GM19239 (cell line): ENCODE data around the gene GH1.
"Not testable (repeated sequence)": the region's sequence is repeated elsewhere in the genome, so short reads cannot be mapped to it uniquely, and the experiment has no call there.

Experiments
- DNase-seq: peaks from one replicate; pipeline ENCODE4 v3.0.0; 2011; ENCODE audit warnings: low spot score; ENCODE audit not compliant: insufficient read length
- FAIRE-seq: peaks from 2 replicates; lab custom pipeline; 2011; peaks lifted over from hg19 to GRCh38; lab: Jason Lieb, UNC

The GH1 gene

DNA sequence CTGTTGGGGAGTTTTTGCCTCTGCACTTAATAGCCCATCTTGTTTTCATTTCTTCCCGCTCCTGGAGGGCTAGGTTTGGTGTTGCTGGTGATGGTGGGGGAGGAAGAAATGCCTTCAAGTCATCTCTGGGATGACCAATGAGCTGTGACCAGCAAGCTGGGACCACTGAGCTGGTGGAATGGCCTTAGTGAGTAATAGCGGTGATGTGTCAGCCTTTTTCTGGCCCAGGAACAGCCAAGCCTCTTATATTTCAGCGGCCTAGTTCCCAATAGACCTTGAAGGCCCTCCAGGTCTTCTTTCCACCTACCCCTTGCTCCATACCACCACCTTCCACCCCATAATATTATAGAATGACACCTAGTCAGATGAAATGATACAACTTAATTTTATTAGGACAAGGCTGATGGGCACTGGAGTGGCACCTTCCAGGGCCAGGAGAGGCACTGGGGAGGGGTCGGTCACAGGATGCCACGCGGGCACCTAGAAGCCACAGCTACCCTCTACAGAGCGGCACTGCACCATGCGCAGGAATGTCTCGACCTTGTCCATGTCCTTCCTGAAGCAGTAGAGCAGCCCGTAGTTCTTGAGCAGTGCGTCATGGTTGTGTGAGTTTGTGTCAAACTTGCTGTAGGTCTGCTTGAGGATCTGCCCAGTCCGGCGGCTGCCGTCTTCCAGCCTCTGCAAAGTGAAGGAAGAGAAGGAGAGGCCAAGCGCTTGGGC lies 46.8 kb downstream of the GH1 start:
- not testable (repeated sequence) for DNase-seq, FAIRE-seq

DNA sequence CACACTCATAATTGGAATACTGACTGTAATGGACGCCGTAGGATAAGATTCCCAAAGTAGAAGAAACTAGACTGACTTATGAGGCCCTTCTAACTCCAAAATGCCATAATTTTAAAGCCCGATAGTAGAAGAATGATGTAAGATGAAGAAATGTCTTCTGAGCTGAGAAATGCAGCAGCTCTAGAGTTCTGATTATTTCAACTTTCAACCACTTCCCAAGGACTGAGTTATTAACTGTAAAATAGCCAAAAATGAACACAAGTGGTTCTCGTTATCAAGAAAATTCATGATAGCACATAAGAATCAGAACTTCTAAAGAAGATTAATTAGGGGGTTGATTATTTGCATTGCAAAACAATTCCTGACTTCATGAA lies 48.4 kb downstream of the GH1 start:
- DNase-seq, FAIRE-seq: not testable (repeated sequence)

DNA sequence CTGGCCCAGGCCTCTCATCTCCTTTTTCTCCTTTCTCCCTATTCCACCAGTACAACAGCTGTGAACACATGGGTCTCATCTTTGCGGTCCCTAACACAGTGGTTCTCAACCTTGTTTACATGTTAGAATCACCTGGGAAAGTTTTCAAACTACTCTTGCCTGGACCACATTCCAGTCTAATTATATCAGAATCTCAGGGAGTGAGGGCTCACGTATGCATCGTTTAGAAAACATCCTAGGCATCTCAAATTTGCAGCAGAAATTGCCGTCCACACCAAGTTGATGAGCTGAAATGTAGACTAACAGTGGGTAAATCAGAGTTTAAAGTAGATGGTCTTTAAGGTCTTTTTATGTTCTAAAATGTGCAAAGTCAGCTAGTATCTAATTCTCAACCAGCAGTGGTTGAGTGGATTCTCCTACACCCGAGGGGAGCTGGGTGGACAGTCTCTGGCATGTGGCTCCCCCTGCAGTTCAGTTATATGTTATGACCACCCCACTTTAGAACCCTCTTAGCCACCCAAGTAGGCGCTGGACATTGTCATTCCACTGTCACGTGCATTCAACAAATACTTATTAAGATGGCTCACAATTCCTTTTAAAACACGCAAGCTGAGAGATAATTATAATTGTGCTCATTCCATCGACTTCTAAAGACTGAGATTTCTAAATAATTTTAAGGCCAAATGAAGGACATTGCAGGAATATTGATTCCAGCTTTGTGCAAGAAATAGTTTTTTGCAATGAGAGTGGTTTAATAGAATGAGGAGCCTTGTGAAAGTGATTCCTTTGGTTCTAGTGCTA lies 48.9 kb downstream of the GH1 start:
- not testable (repeated sequence) for DNase-seq, FAIRE-seq
